HG03575 (cell line): ENCODE results near the gene UGGT1.

Experiments
- ATAC-seq: cut with Tn5 transposase; IDR thresholded peaks from one replicate; pipeline ENCODE4 v1.9.1; 2021; ENCODE audit not compliant: unreplicated experiment, insufficient number of reproducible peaks, low FRiP score; ENCODE audit errors: extremely low read depth

The UGGT1 gene

GRCh38 chr2:128090945-128091725 is at the start of gene UGGT1:
TSS of gene UGGT1 (plus strand) at chr2:128091200. CDS start at chr2:128091358, 158 bp downstream.
- ATAC-seq: peak; percentile 83

GRCh38 chr2:128041561-128041960 is 49.4 kb upstream of the UGGT1 start:
- no peak for ATAC-seq

GRCh38 chr2:128043041-128043440 is 48.0 kb upstream of the UGGT1 start:
- ATAC-seq: no peak

GRCh38 chr2:128053331-128053730 is 37.7 kb upstream of the UGGT1 start:
- no peak for ATAC-seq

GRCh38 chr2:128054104-128054885 is 36.7 kb upstream of the UGGT1 start:
- no peak for ATAC-seq

GRCh38 chr2:128057334-128057733 is 33.7 kb upstream of the UGGT1 start:
- no peak for ATAC-seq

- ATAC-seq: no peak
Observed at GRCh38 chr2:128058114-128058513, 32.9 kb upstream of the UGGT1 start.

- no peak for ATAC-seq
Observed at GRCh38 chr2:128062571-128062970, 28.4 kb upstream of the UGGT1 start.

GRCh38 chr2:128064353-128064752 is 26.6 kb upstream of the UGGT1 start:
- no peak for ATAC-seq

GRCh38 chr2:128069769-128070168 is 21.2 kb upstream of the UGGT1 start:
- ATAC-seq: no peak

GRCh38 chr2:128073278-128073677 is 17.7 kb upstream of the UGGT1 start:
- ATAC-seq: no peak

GRCh38 chr2:128076461-128077106 is 14.4 kb upstream of the UGGT1 start:
- no peak for ATAC-seq

GRCh38 chr2:128084757-128085156 is 6.2 kb upstream of the UGGT1 start:
- no peak for ATAC-seq

GRCh38 chr2:128086244-128086643 is 4.8 kb upstream of the UGGT1 start:
- no peak for ATAC-seq

- no peak for ATAC-seq
Observed at GRCh38 chr2:128090575-128090944, 440 bp upstream of the UGGT1 start.

GRCh38 chr2:128091726-128092080 is 703 bp downstream of the UGGT1 start:
- no peak for ATAC-seq

GRCh38 chr2:128092656-128093055 is 1.7 kb downstream of the UGGT1 start:
- ATAC-seq: no peak

- ATAC-seq: no peak
Observed at GRCh38 chr2:128093762-128094161, 2.8 kb downstream of the UGGT1 start.

- ATAC-seq: no peak
Observed at GRCh38 chr2:128095201-128095600, 4.2 kb downstream of the UGGT1 start.

GRCh38 chr2:128103407-128103806 is 12.4 kb downstream of the UGGT1 start:
- no peak for ATAC-seq
